Gastroesophageal sphincter (tissue), 3 donors: Measurements from ENCODE around the gene RIMBP2.

ENCODE experiments used
- EP300 ChIP-seq: sonication (generic); formaldehyde crosslinking; IDR thresholded peaks from one replicate; pipeline ENCODE4 v1.6.1; 2017; ENCODE audit warnings: antibody characterized with exemption, mild to moderate bottlenecking
- POLR2A ChIP-seq, 2 donors: fragments of 450-650 bp; IDR thresholded peaks; one replicate each; pipeline ENCODE4 v1.6.1; 2017; ENCODE audit warnings: antibody characterized with exemption in 2 of 2, mild to moderate bottlenecking in 2 of 2, moderate library complexity in 1 of 2
- POLR2AphosphoS5 ChIP-seq: sonication (generic); formaldehyde crosslinking; IDR thresholded peaks from one replicate; pipeline ENCODE4 v1.6.1; 2017; ENCODE audit warnings: antibody characterized with exemption
- TF ChIP-seq, protein P1 (sequence below), 4 experiments: fragments of 200-600 bp in 2 of 4; fragments of 450-650 bp in 2 of 4; sonication (generic) in 1 of 4; IDR thresholded peaks; one replicate each; pipeline ENCODE4 v1.5.1; 2017 to 2019; ENCODE audit warnings: antibody characterized with exemption in 4 of 4, mild to moderate bottlenecking in 2 of 4, moderate library complexity in 2 of 4

DNA sequence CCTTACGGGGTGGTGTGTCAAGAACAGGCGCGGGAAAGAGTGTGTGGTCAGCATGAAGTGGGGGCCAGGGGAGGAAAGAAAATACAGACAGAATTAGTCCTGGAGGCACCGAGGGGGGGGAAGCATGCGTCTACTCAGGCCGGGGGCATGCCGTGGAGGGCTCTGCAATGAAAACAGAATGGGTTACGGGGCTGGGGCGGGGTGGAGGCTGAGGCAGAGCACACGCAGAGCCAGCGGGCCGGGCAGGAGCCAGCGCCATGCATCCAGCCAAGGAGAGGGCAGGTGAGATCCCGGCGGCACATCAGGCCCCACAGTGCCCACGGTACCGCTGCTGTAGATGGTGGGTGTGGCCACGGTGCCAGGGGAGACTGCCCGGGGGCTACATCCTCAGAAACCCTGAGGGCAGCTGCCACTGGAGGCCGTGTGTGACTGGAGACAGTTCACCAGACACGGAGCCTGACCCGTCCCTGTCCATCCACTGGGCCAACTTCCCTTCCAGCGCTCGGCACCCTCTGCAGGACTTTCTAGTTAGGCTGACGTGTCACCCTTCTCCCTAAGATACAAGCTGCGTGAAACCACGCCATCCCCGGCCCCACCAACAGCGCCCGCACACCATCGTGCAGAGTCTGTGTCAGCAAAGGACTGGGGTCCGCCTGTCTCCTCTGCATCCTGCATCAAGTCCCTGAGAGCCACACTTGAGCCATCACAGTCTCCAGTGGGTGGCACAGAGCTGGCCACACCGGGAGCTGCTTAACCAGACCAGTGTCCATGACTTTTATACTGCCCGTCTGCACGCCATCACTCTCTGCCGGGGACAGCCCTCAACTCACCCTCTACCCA lies 291.0 kb downstream of the RIMBP2 start:
- no peak for TF ChIP-seq EP300
- no peak for TF ChIP-seq POLR2A (IDR thresholded peaks at IDR 0.05)
- TF ChIP-seq, protein P1, sequence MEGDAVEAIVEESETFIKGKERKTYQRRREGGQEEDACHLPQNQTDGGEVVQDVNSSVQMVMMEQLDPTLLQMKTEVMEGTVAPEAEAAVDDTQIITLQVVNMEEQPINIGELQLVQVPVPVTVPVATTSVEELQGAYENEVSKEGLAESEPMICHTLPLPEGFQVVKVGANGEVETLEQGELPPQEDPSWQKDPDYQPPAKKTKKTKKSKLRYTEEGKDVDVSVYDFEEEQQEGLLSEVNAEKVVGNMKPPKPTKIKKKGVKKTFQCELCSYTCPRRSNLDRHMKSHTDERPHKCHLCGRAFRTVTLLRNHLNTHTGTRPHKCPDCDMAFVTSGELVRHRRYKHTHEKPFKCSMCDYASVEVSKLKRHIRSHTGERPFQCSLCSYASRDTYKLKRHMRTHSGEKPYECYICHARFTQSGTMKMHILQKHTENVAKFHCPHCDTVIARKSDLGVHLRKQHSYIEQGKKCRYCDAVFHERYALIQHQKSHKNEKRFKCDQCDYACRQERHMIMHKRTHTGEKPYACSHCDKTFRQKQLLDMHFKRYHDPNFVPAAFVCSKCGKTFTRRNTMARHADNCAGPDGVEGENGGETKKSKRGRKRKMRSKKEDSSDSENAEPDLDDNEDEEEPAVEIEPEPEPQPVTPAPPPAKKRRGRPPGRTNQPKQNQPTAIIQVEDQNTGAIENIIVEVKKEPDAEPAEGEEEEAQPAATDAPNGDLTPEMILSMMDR (IDR thresholded peaks at IDR 0.05): no peak
- TF ChIP-seq POLR2AphosphoS5: no peak
